Fibroblast of skin of back (primary cell): ENCODE data around the gene ZBTB7B.
"Not testable (repeated sequence)": the region's sequence is repeated elsewhere in the genome, so short reads cannot be mapped to it uniquely, and the experiment has no call there.

ENCODE experiments used
- DNase-seq: peaks from one replicate; pipeline ENCODE4 v3.0.0-alpha.2; 2013

Gene ZBTB7B

GRCh38 chr1:154969246-154969645 is 33.4 kb upstream of the ZBTB7B start:
- DNase-seq: no peak

DNA sequence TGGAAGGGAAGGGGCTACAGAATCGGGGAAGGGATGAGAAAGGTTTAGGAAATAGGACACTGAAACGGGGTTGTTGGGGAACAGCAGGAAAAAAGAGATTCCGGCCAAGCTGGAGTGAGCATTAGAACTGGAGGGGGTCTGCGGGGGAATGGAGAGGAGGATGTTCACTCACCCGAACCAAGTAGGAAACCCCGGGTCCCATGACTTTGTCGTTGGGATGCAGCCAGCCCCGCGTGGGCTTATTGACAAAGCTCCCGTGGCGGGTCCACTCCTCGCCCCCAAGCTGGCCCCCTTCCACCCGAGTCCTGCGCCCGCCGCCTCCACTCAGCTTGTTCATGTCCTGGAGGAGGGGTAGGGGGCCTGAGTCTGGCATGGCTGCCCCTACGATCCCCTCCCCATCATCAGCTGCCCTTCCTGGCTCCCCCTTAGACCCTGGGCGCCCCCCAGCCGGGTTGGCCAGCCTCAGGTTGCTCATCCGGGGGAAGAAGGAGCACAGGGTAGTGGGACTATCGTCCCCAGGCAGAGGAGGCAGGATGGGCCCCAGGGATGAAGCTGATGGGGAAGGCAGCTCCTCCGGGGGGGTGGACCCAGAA is 32.6 kb upstream of the ZBTB7B start:
- no peak for DNase-seq

DNA sequence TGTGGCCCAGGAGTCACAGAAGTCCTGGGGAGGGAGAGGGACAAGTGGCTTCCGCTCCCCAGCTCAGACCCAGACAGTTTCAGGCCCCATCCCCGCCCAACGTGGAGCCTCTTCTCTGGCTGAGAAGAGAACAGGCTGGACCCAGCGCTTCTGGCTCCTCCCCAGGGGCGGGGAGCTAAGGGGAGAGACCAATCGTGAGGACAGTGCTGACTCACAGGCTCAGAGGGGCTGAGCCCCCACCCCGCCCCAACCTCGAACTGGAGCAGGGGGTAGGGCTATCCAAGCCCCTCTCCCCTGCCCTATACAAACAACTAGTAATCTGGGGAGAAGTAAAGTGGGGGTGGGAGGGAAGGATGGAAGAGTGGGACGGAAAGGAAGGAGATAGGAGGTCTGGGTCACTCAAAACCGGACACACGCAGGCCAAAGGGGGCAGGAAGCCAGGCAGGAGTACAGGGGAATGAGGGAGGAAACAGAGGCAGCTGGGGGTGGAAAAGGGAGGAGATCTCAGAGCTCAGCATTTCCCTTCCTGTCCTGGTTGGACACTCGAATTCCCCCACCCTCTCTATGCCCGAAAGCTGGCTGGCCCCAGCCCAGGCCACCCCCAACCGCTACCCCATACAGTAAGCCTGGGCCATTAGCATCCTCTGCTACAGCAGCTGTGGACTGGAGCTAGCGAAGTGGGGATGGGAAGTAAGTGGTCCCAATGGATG is 31.8 kb upstream of the ZBTB7B start, which contains the start of gene SHC1:
SHC1 (minus strand) TSS at position 117 of the 710 bp plus-strand sequence. CDS start 221 bp downstream, outside the sequence.
- DNase-seq: peak; percentile 98

- no peak for DNase-seq
These were observed 31.1 kb upstream of the ZBTB7B start for GRCh38 chr1:154971341-154971998.

- peak; percentile 89 for DNase-seq
These were observed 30.4 kb upstream of the ZBTB7B start for GRCh38 chr1:154972213-154972516.

DNA sequence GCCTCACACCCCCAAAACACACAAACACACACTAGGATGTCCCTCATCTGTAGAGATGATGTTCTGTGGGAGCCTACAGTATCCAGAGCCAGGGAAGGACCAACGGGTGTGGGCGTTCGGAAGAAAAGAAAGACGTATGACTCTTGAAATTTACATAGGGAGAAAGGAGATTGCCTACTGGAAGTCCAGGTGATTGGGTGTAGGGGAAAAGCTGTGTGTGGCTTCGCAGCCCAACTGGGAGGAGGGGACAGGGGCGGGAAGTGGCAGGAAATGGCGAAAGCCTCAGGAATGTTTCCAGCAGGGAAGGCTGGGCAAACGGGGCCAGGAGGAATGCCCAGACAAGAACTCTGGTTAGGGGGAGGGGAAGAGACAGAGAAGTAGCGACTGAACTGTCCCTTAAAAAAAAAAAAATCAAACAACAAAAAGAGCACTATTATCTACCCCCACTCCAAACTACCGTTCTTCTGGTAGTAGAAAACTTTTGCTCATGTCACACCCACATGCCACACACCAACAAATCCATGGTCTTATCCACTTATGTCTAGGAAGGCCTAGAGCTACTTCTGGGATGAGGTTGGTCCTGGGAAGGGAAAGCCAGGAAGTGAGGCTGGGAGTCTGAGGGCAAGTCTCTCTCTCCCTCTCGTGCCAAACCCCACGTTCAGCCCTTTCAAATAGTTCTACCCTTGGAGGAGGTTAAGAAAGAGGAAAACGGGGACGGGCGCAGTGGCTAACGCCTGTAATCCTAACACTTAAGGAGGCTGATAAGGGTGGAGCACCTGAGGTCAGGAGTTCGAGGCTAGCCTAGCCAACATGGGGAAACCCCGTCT is 29.9 kb upstream of the ZBTB7B start:
- DNase-seq: peak; percentile 99

GRCh38 chr1:154973344-154974101 is 29.1 kb upstream of the ZBTB7B start:
- peak; percentile 98 for DNase-seq

GRCh38 chr1:154974102-154974807 is 28.3 kb upstream of the ZBTB7B start, which contains the start of gene CKS1B:
Gene CKS1B, plus strand, starts transcription at chr1:154974681. Its CDS starts 65 bp downstream, at chr1:154974746.
- peak; percentile 100 for DNase-seq

DNA sequence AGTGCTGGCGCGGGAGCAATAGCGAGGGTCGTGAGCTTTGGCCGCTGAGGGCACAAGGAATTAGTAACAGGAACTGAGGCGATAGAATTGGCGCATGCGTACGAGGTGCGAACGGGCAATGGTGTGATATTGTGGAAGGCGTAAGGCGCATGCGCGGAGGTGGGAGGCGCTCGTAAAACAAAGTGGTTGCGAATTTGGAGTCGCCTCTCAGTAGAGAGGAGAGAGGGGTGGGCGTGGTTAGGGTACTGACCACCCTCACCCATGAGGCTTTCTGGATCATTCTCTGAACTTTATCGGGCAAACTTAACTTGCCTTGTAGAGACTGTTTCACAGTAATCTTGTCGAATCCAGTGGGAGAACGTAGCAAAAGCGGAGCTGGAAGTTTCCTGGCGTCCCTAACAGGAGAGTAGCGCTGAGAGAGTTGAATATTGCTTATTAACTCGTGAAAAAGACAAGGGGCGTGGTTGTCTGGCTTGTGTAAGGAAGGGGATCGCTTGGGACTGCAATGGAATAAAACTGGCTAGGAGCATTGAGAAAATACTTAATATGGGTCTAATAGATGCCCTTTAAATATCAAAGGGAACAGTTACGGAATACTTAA is 27.7 kb upstream of the ZBTB7B start:
- peak; percentile 95 for DNase-seq

- DNase-seq: peak; percentile 60
These were observed 27.1 kb upstream of the ZBTB7B start for GRCh38 chr1:154975409-154976059.

DNA sequence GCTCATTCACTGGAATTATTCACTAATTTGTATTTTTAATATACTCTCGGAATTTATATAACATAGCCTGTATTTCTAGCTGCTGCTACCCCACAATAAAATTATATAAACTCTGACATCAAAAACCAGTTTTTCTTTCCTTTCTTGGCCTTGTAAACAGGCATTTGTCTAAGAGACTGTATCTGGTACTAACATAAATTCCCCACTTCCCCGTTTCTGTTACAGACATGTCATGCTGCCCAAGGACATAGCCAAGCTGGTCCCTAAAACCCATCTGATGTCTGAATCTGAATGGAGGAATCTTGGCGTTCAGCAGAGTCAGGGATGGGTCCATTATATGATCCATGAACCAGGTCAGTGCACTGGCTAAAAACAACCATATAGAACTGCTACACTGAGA is 24.8 kb upstream of the ZBTB7B start:
- DNase-seq: not testable (repeated sequence)

GRCh38 chr1:154978360-154978759 is 24.2 kb upstream of the ZBTB7B start:
- DNase-seq: no peak

GRCh38 chr1:154982341-154982740 is 20.3 kb upstream of the ZBTB7B start:
- DNase-seq: no peak

- peak; percentile 100 for DNase-seq
These were observed 19.5 kb upstream of the ZBTB7B start, which contains the start of gene FLAD1 for GRCh38 chr1:154982897-154983648. Gene FLAD1, plus strand, starts transcription at chr1:154983344. Its CDS starts 351 bp downstream, at chr1:154983695.

- DNase-seq: no peak
These were observed 18.7 kb upstream of the ZBTB7B start for GRCh38 chr1:154983776-154984466.

DNA sequence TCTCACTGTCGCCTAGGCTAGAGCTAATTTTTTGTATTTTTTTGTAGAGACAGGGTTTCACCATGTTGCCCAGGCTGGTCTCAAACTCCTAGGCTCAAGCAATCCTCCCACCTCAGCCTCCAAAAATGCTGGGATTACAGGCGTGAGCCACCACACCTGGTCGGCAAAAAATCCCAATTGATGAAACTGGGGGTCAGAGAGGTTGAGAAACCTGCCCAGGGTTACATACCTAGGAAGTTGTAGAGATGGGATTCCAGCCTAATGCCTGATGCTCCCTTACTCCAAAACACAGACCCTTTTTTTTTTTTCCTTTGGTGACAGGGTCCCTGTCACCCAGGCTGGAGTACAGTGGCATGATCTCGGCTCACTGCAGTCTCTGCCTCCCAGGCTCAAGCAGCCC is 15.9 kb upstream of the ZBTB7B start:
- not testable (repeated sequence) for DNase-seq

DNA sequence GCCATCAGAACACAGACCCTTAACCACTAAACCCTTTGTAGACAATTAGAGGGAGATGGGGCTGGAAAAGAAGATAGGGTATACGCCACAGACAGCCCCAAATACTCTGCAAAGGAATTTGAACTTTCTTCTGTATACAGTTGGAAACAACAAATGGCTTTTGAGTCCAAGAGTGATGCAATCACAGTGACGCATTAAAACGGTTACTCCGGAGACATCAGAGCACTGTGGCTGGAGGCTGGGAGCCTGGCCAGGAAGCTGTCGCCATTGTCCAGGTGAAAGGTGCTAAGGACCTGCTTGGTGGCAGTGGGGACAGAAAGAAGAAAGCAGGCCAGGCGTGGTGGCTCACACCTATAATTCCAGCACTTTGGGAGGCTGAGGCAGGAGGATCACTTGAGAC is 15.3 kb upstream of the ZBTB7B start:
- DNase-seq: no peak

DNA sequence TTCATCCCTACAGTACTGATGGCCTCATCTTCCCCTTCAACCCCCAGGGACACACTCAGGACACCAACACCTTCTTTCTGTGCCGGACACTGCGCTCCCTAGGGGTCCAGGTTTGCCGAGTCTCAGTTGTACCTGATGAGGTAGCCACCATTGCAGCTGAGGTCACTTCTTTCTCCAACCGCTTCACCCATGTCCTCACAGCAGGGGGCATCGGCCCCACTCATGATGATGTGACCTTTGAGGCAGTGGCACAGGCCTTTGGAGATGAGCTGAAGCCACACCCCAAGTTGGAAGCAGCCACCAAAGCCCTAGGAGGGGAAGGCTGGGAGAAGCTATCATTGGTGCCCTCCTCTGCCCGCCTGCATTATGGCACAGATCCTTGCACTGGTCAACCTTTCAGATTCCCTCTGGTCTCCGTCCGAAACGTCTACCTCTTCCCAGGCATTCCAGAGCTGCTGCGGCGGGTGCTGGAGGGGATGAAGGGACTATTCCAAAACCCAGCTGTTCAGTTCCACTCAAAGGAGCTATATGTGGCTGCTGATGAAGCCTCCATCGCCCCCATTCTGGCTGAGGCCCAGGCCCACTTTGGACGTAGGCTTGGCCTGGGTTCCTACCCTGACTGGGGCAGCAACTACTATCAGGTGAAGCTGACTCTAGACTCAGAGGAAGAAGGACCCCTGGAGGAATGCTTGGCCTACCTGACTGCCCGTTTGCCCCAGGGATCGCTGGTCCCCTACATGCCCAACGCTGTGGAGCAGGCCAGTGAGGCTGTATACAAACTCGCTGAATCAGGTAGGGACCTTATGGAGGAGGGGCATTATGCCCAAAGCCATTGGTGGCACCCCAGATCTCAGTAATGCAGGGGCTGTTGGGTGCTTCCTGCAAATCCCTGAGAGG is 14.3 kb upstream of the ZBTB7B start:
- no peak for DNase-seq
